CD4-positive, CD25-positive, alpha-beta regulatory T cell (primary cell): ENCODE data around the gene UGT2B17. TPM values are rescaled to one million over a fixed set of nuclear protein-coding genes. Genes with fewer than 3 reads are reported as not detected.
"Not testable (repeated sequence)": the region's sequence is repeated elsewhere in the genome, so short reads cannot be mapped to it uniquely, and the experiment has no call there.

Experiments
- ATAC-seq, 2 donors: fragments of 150-1000 bp; cut with Tn5 transposase; one replicate each; pipeline ENCODE4 v1.10.0; 2021; ENCODE audit warnings: low read depth in 2 of 2, moderate number of reproducible peaks in 2 of 2, moderate library complexity in 1 of 2
- DNase-seq, 3 donors: peaks; one replicate each; pipeline versions ENCODE4 v3.0.0 to v3.0.0-alpha.2; 2012 to 2022; ENCODE audit warnings: mixed read lengths in 1 of 3
- H3K27ac ChIP-seq: one replicate; pipeline ENCODE4 v1.7.0; 2013; ENCODE audit warnings: mild to moderate bottlenecking, low read length; ENCODE audit not compliant: insufficient read depth, poor library complexity, severe bottlenecking
- H3K27me3 ChIP-seq: one replicate; pipeline ENCODE4 v1.7.0; 2013; ENCODE audit warnings: low read length; ENCODE audit not compliant: control insufficient read depth, insufficient read depth
- H3K36me3 ChIP-seq: one replicate; pipeline ENCODE4 v1.7.0; 2013; ENCODE audit warnings: mild to moderate bottlenecking, low read length, moderate library complexity; ENCODE audit not compliant: control insufficient read depth, insufficient read depth
- H3K4me1 ChIP-seq: 2 replicates; pipeline ENCODE4 v1.7.0; 2013; ENCODE audit warnings: mild to moderate bottlenecking, low read length; ENCODE audit not compliant: insufficient read depth, control insufficient read depth, poor library complexity, severe bottlenecking
- H3K4me3 ChIP-seq: one replicate; pipeline ENCODE4 v1.7.0; 2013; ENCODE audit warnings: low read depth, mild to moderate bottlenecking, low read length, moderate library complexity
- H3K9me3 ChIP-seq, 2 experiments: 1 replicate in 1 of 2; 2 replicates in 1 of 2; pipeline ENCODE4 v1.7.0; 2013; ENCODE audit warnings: low read length in 2 of 2, mild to moderate bottlenecking in 1 of 2, moderate library complexity in 1 of 2; ENCODE audit not compliant: control insufficient read depth in 2 of 2
- H3K27ac Mint-ChIP-seq, 3 donors: one replicate each; pipeline ENCODE4 v1.8.0; 2020 to 2022; ENCODE audit warnings: mild to moderate bottlenecking in 3 of 3, mixed read lengths in 3 of 3, moderate library complexity in 2 of 3
- H3K27me3 Mint-ChIP-seq: one replicate; pipeline ENCODE4 v1.8.0; 2022; ENCODE audit warnings: mild to moderate bottlenecking, mixed read lengths
- H3K36me3 Mint-ChIP-seq: one replicate; pipeline ENCODE4 v1.8.0; 2020; ENCODE audit warnings: mixed read lengths
- H3K4me1 Mint-ChIP-seq, 4 donors: one replicate each; pipeline ENCODE4 v1.8.0; 2020 to 2022; ENCODE audit warnings: mixed read lengths in 4 of 4, mild to moderate bottlenecking in 1 of 4
- H3K4me3 Mint-ChIP-seq, 4 donors: one replicate each; pipeline ENCODE4 v1.8.0; 2020 to 2022; ENCODE audit warnings: mild to moderate bottlenecking in 4 of 4, mixed read lengths in 4 of 4, moderate library complexity in 3 of 4
- H3K9me3 Mint-ChIP-seq, 7 donors: one replicate each; pipeline ENCODE4 v1.8.0; 2020 to 2022; ENCODE audit warnings: mixed read lengths in 7 of 7, mild to moderate bottlenecking in 3 of 7, moderate library complexity in 2 of 7
- polyA plus RNA-seq, 4 donors: library from polyadenylated mRNA; unstranded; fragments of 300-500 nt; fragmentation: Illumina TruSeq; gene quantifications; one replicate each; pipeline ENCODE4 v1.2.3, GENCODE V29; 2021
- total RNA-seq: library from RNA; stranded (reverse); gene quantifications from one replicate; pipeline ENCODE4 v1.2.3, GENCODE V29; 2022

The UGT2B17 gene
- total and polyA plus RNA-seq, 5 donors from 2014 or later = not detected

- not testable (repeated sequence) for H3K27ac ChIP-seq, H3K4me1 ChIP-seq, H3K4me3 ChIP-seq, H3K27ac Mint-ChIP-seq, H3K9me3 ChIP-seq, H3K4me3 Mint-ChIP-seq, H3K27me3 ChIP-seq, ATAC-seq, H3K9me3 Mint-ChIP-seq, H3K36me3 Mint-ChIP-seq, H3K36me3 ChIP-seq, DNase-seq, H3K4me1 Mint-ChIP-seq, H3K27me3 Mint-ChIP-seq
Observed at GRCh38 chr4:68566364-68566763, 9.8 kb downstream of the UGT2B17 start.

GRCh38 chr4:68565082-68565481 is 11.0 kb downstream of the UGT2B17 start:
- not testable (repeated sequence) for H3K4me3 Mint-ChIP-seq, H3K27ac ChIP-seq, H3K27me3 ChIP-seq, H3K4me1 ChIP-seq, H3K4me3 ChIP-seq, H3K27me3 Mint-ChIP-seq, DNase-seq, H3K9me3 ChIP-seq, H3K9me3 Mint-ChIP-seq, H3K36me3 Mint-ChIP-seq, H3K36me3 ChIP-seq, H3K27ac Mint-ChIP-seq, H3K4me1 Mint-ChIP-seq, ATAC-seq

- not testable (repeated sequence) for H3K4me1 Mint-ChIP-seq, H3K27ac Mint-ChIP-seq, H3K4me3 ChIP-seq, H3K27me3 ChIP-seq, H3K9me3 Mint-ChIP-seq, H3K4me3 Mint-ChIP-seq, H3K4me1 ChIP-seq, DNase-seq, H3K36me3 ChIP-seq, H3K36me3 Mint-ChIP-seq, H3K27me3 Mint-ChIP-seq, ATAC-seq, H3K27ac ChIP-seq, H3K9me3 ChIP-seq
Observed at GRCh38 chr4:68560364-68561070, 15.6 kb downstream of the UGT2B17 start.

GRCh38 chr4:68553830-68554229 is 22.3 kb downstream of the UGT2B17 start:
- H3K9me3 Mint-ChIP-seq, H3K9me3 ChIP-seq, H3K4me3 ChIP-seq, H3K36me3 Mint-ChIP-seq, H3K27me3 ChIP-seq, DNase-seq, H3K4me1 Mint-ChIP-seq, H3K27ac Mint-ChIP-seq, ATAC-seq, H3K27me3 Mint-ChIP-seq, H3K4me1 ChIP-seq, H3K27ac ChIP-seq, H3K36me3 ChIP-seq, H3K4me3 Mint-ChIP-seq: not testable (repeated sequence)

- not testable (repeated sequence) for H3K4me3 ChIP-seq, H3K9me3 ChIP-seq, H3K36me3 Mint-ChIP-seq, H3K4me3 Mint-ChIP-seq, H3K9me3 Mint-ChIP-seq, H3K27me3 ChIP-seq, ATAC-seq, H3K27me3 Mint-ChIP-seq, DNase-seq, H3K4me1 ChIP-seq, H3K4me1 Mint-ChIP-seq, H3K27ac ChIP-seq, H3K36me3 ChIP-seq
- peak overlapping the region in 1 of 3 donors; percentile 1 for H3K27ac Mint-ChIP-seq
Observed at GRCh38 chr4:68552818-68553811, 23.0 kb downstream of the UGT2B17 start.

- H3K27me3 Mint-ChIP-seq, H3K4me1 Mint-ChIP-seq, H3K27me3 ChIP-seq, H3K36me3 ChIP-seq, H3K9me3 ChIP-seq, H3K9me3 Mint-ChIP-seq, DNase-seq, H3K4me1 ChIP-seq, H3K36me3 Mint-ChIP-seq, H3K4me3 Mint-ChIP-seq, H3K27ac ChIP-seq, ATAC-seq, H3K4me3 ChIP-seq, H3K27ac Mint-ChIP-seq: not testable (repeated sequence)
Observed at GRCh38 chr4:68542742-68543141, 33.4 kb downstream of the UGT2B17 start.

GRCh38 chr4:68536375-68536774 is 39.7 kb downstream of the UGT2B17 start:
- H3K36me3 Mint-ChIP-seq = no peaks in the 10 kb centered on the region
- H3K4me3 Mint-ChIP-seq = no peak overlapping the region

More at GRCh38 chr4:68536375-68536774, 39.7 kb downstream of the UGT2B17 start:
- no peak overlapping the region for H3K27ac ChIP-seq
- ATAC-seq (no peak), DNase-seq (no peak)
- H3K4me3 ChIP-seq = no peak overlapping the region
- Mint-ChIP-seq H3K4me1 (no peaks in the 10 kb centered on the region), H3K27me3 (no peaks in the 10 kb centered on the region), H3K27ac (no peak overlapping the region), H3K9me3 (peaks cover 0 to 12% (median 2%) of the 10 kb centered on the region in 7 donors)
- H3K4me1 ChIP-seq = no peaks in the 10 kb centered on the region
- H3K9me3 ChIP-seq = no peaks in the 10 kb centered on the region
- H3K36me3 ChIP-seq = no peaks in the 10 kb centered on the region
- no peaks in the 10 kb centered on the region for H3K27me3 ChIP-seq
